ENCODE measurements around the gene ERRFI1.
"Not testable (repeated sequence)": the region's sequence is repeated elsewhere in the genome, so short reads cannot be mapped to it uniquely, and the experiment has no call there.

Gene ERRFI1

GRCh38 chr1:8065369-8065768, 39.3 kb upstream of the ERRFI1 start:
- TF ChIP-seq CTCF (IDR thresholded peaks at IDR 0.05; ENCODE audit: low read depth, low read length) = no peak
- H3K27me3 ChIP-seq = no peaks in the 10 kb centered on the region
- H3K4me3 ChIP-seq (ENCODE audit: low read depth, low read length) = no peak overlapping the region
- no peaks in the 10 kb centered on the region for H3K36me3 ChIP-seq
- H3K9me3 ChIP-seq = no peaks in the 10 kb centered on the region
- H3K4me1 ChIP-seq = no peaks in the 10 kb centered on the region
- DNase-seq = no peak

- Histone ChIP-seq H3K27me3 (no peaks in the 10 kb centered on the region), H3K4me1 (no peaks in the 10 kb centered on the region), H3K4me3 (ENCODE audit: low read depth, low read length) (no peak overlapping the region), H3K9me3 (no peaks in the 10 kb centered on the region), H3K36me3 (no peaks in the 10 kb centered on the region)
- no peak for TF ChIP-seq CTCF (IDR thresholded peaks at IDR 0.05; ENCODE audit: low read depth, low read length)
- no peak for DNase-seq
These were observed 37.4 kb upstream of the ERRFI1 start for GRCh38 chr1:8063298-8064036.

GRCh38 chr1:8062861-8063260, 36.8 kb upstream of the ERRFI1 start:
- H3K9me3 ChIP-seq = no peaks in the 10 kb centered on the region
- no peaks in the 10 kb centered on the region for H3K4me1 ChIP-seq
- TF ChIP-seq CTCF (IDR thresholded peaks at IDR 0.05; ENCODE audit: low read depth, low read length) = no peak
- H3K36me3 ChIP-seq = no peaks in the 10 kb centered on the region
- H3K27me3 ChIP-seq = no peaks in the 10 kb centered on the region
- no peak for DNase-seq
- H3K4me3 ChIP-seq (ENCODE audit: low read depth, low read length) = no peak overlapping the region

GRCh38 chr1:8061673-8062386, 35.7 kb upstream of the ERRFI1 start:
- Histone ChIP-seq H3K9me3 (no peaks in the 10 kb centered on the region), H3K36me3 (no peaks in the 10 kb centered on the region), H3K4me1 (no peaks in the 10 kb centered on the region), H3K4me3 (ENCODE audit: low read depth, low read length) (no peak overlapping the region), H3K27me3 (no peaks in the 10 kb centered on the region)
- DNase-seq = no peak
- TF ChIP-seq CTCF (IDR thresholded peaks at IDR 0.05; ENCODE audit: low read depth, low read length) = no peak

- Histone ChIP-seq H3K27me3 (no peaks in the 10 kb centered on the region), H3K9me3 (no peaks in the 10 kb centered on the region), H3K4me1 (no peaks in the 10 kb centered on the region), H3K4me3 (ENCODE audit: low read depth, low read length) (no peak overlapping the region), H3K36me3 (no peaks in the 10 kb centered on the region)
- no peak for DNase-seq
- TF ChIP-seq CTCF (IDR thresholded peaks at IDR 0.05; ENCODE audit: low read depth, low read length) = no peak
These were observed 35.1 kb upstream of the ERRFI1 start for GRCh38 chr1:8061210-8061609.

- Histone ChIP-seq H3K27me3 (no peaks in the 10 kb centered on the region), H3K36me3 (no peaks in the 10 kb centered on the region), H3K4me1 (no peaks in the 10 kb centered on the region), H3K9me3 (no peaks in the 10 kb centered on the region), H3K4me3 (ENCODE audit: low read depth, low read length) (no peak overlapping the region)
- TF ChIP-seq CTCF (IDR thresholded peaks at IDR 0.05; ENCODE audit: low read depth, low read length) = no peak
- DNase-seq = no peak
These were observed 33.1 kb upstream of the ERRFI1 start for GRCh38 chr1:8059161-8059622.

GRCh38 chr1:8057779-8058178, 31.7 kb upstream of the ERRFI1 start:
- H3K9me3 ChIP-seq; H3K4me1 ChIP-seq; H3K4me3 ChIP-seq (ENCODE audit: low read depth, low read length); H3K36me3 ChIP-seq; DNase-seq; H3K27me3 ChIP-seq: not testable (repeated sequence)

Measured in BE2C (cell line).